Neural progenitor cell (in vitro differentiated cells): ENCODE results near the gene IQGAP3. TPM values are rescaled to one million over a fixed set of nuclear protein-coding genes. Genes with fewer than 3 reads are reported as not detected.
"Not testable (repeated sequence)": the region's sequence is repeated elsewhere in the genome, so short reads cannot be mapped to it uniquely, and the experiment has no call there.

ENCODE experiments used
- DNase-seq: peaks from one replicate; pipeline ENCODE4 v3.0.0-alpha.2; 2016; ENCODE audit warnings: low spot score
- H2AFZ ChIP-seq: fragments of 200-600 bp; sonication (generic); replicated peaks from 2 replicates; pipeline ENCODE4 v1.6.1; 2016; ENCODE audit warnings: antibody characterized with exemption
- H3F3A ChIP-seq: fragments of 200-600 bp; sonication (generic); 2 replicates; pipeline ENCODE4 v1.6.1; 2016; ENCODE audit warnings: antibody characterized with exemption, low read depth
- H3K27ac ChIP-seq: fragments of 200-600 bp; sonication (generic); 2 replicates; pipeline ENCODE4 v1.5.1; 2016; ENCODE audit warnings: mild to moderate bottlenecking
- H3K27me3 ChIP-seq: fragments of 200-600 bp; sonication (generic); 2 replicates; pipeline ENCODE4 v1.6.1; 2016; ENCODE audit warnings: mild to moderate bottlenecking, moderate library complexity
- H3K36me3 ChIP-seq: fragments of 200-600 bp; sonication (generic); 2 replicates; pipeline ENCODE4 v1.5.1; 2016
- H3K4me1 ChIP-seq: fragments of 200-600 bp; sonication (generic); 2 replicates; pipeline ENCODE4 v1.6.1; 2016; ENCODE audit warnings: mixed run types
- H3K4me2 ChIP-seq: fragments of 200-600 bp; sonication (generic); 2 replicates; pipeline ENCODE4 v1.6.1; 2016
- H3K4me3 ChIP-seq: fragments of 200-600 bp; sonication (generic); 2 replicates; pipeline ENCODE4 v1.5.1; 2016
- H3K79me2 ChIP-seq: fragments of 200-600 bp; sonication (generic); 2 replicates; pipeline ENCODE4 v1.6.1; 2016; ENCODE audit warnings: low read depth
- H3K9ac ChIP-seq: fragments of 200-600 bp; sonication (generic); 2 replicates; pipeline ENCODE4 v1.6.1; 2016
- H3K9me3 ChIP-seq: fragments of 200-600 bp; sonication (generic); 2 replicates; pipeline ENCODE4 v1.5.1; 2016; ENCODE audit warnings: low read depth
- H4K20me1 ChIP-seq: fragments of 200-600 bp; sonication (generic); 2 replicates; pipeline ENCODE4 v1.6.1; 2016; ENCODE audit warnings: low read depth
- H3K27ac Mint-ChIP-seq: 3 replicates; pipeline ENCODE4 v1.8.0; 2021; ENCODE audit warnings: mixed read lengths
- H3K27me3 Mint-ChIP-seq: 2 replicates; pipeline ENCODE4 v1.8.0; 2022; ENCODE audit warnings: low read depth, mild to moderate bottlenecking, inconsistent platforms, moderate library complexity, mixed read lengths; ENCODE audit not compliant: insufficient read depth
- H3K36me3 Mint-ChIP-seq: 3 replicates; pipeline ENCODE4 v1.8.0; 2021; ENCODE audit warnings: mixed read lengths
- H3K4me1 Mint-ChIP-seq: 3 replicates; pipeline ENCODE4 v1.8.0; 2021; ENCODE audit warnings: mixed read lengths
- H3K4me3 Mint-ChIP-seq: 3 replicates; pipeline ENCODE4 v1.8.0; 2021; ENCODE audit warnings: mild to moderate bottlenecking, moderate library complexity, mixed read lengths
- H3K9me3 Mint-ChIP-seq: 3 replicates; pipeline ENCODE4 v1.8.0; 2020; ENCODE audit warnings: mixed read lengths
- CTCF ChIP-seq: fragments of 200-600 bp; sonication (generic); IDR thresholded peaks from 2 replicates; pipeline ENCODE4 v1.5.1; 2017; ENCODE audit warnings: antibody characterized with exemption, mild to moderate bottlenecking
- EZH2 ChIP-seq: fragments of 200-600 bp; sonication (generic); IDR thresholded peaks from 2 replicates; pipeline ENCODE4 v1.6.1; 2017; ENCODE audit warnings: antibody characterized with exemption, mild to moderate bottlenecking, moderate library complexity
- EZH2phosphoT487 ChIP-seq: fragments of 200-600 bp; sonication (generic); IDR thresholded peaks from 2 replicates; pipeline ENCODE4 v1.6.1; 2017; ENCODE audit warnings: antibody characterized with exemption
- total RNA-seq: library from RNA; depleted of rRNA; stranded (reverse); fragments of >200 nt; gene quantifications from 2 replicates; pipeline ENCODE4 v1.2.3, GENCODE V29; 2015; ENCODE audit warnings: low replicate concordance

Gene IQGAP3
- total RNA-seq, 1 donor from 2014 or later: 31.5 TPM

- H3K4me2 ChIP-seq: no peak overlapping the region
These were observed 17.4 kb downstream of the IQGAP3 start for GRCh38 chr1:156554971-156555370.

GRCh38 chr1:156553860-156554485 lies 18.4 kb downstream of the IQGAP3 start:
- H3F3A ChIP-seq: no peaks in the 10 kb centered on the region
- no peaks in the 10 kb centered on the region for H3K4me1 ChIP-seq
- no peak for DNase-seq
- no peak overlapping the region for H3K27ac Mint-ChIP-seq
- no peak overlapping the region for H3K4me3 Mint-ChIP-seq
- no peaks in the 10 kb centered on the region for H3K9me3 Mint-ChIP-seq
- no peaks in the 10 kb centered on the region for H4K20me1 ChIP-seq
- no peaks in the 10 kb centered on the region for H3K9me3 ChIP-seq
- no peak overlapping the region for H3K27ac ChIP-seq
- H3K27me3 ChIP-seq: no peaks in the 10 kb centered on the region
- H3K79me2 ChIP-seq: no peaks in the 10 kb centered on the region
- H3K4me3 ChIP-seq: no peak overlapping the region
- H3K4me1 Mint-ChIP-seq: no peaks in the 10 kb centered on the region
- no peak overlapping the region for H3K4me2 ChIP-seq
- no peak overlapping the region for H2AFZ ChIP-seq
- no peak overlapping the region for H3K9ac ChIP-seq
- TF ChIP-seq EZH2 (no peak), EZH2phosphoT487 (no peak), CTCF (no peak)
- peaks cover 15% of the 10 kb centered on the region for H3K36me3 Mint-ChIP-seq
- no peaks in the 10 kb centered on the region for H3K36me3 ChIP-seq
- peaks cover 8% of the 10 kb centered on the region for H3K27me3 Mint-ChIP-seq

More at GRCh38 chr1:156554971-156555370, 17.4 kb downstream of the IQGAP3 start:
- H3K36me3 Mint-ChIP-seq: peaks cover 21% of the 10 kb centered on the region
- no peaks in the 10 kb centered on the region for H3K9me3 ChIP-seq
- no peak for DNase-seq
- H3F3A ChIP-seq: no peaks in the 10 kb centered on the region
- H4K20me1 ChIP-seq: no peaks in the 10 kb centered on the region
- H3K27me3 Mint-ChIP-seq: peaks cover 8% of the 10 kb centered on the region
- no peak overlapping the region for H3K27ac ChIP-seq
- no peaks in the 10 kb centered on the region for H3K79me2 ChIP-seq
- H2AFZ ChIP-seq: no peak overlapping the region
- TF ChIP-seq EZH2phosphoT487 (no peak), EZH2 (no peak), CTCF (no peak)
- no peaks in the 10 kb centered on the region for H3K27me3 ChIP-seq
- H3K9me3 Mint-ChIP-seq: no peaks in the 10 kb centered on the region
- H3K27ac Mint-ChIP-seq: no peak overlapping the region
- no peak overlapping the region for H3K4me3 ChIP-seq
- no peaks in the 10 kb centered on the region for H3K4me1 ChIP-seq
- H3K9ac ChIP-seq: no peak overlapping the region
- no peaks in the 10 kb centered on the region for H3K36me3 ChIP-seq
- no peaks in the 10 kb centered on the region for H3K4me1 Mint-ChIP-seq
- H3K4me3 Mint-ChIP-seq: no peak overlapping the region

GRCh38 chr1:156552937-156553336 lies 19.4 kb downstream of the IQGAP3 start:
- DNase-seq, H3K27me3 ChIP-seq, H3K4me3 Mint-ChIP-seq, H3K4me1 Mint-ChIP-seq, H3K9me3 Mint-ChIP-seq, H3F3A ChIP-seq, H3K79me2 ChIP-seq, H4K20me1 ChIP-seq, H3K4me1 ChIP-seq, H3K9me3 ChIP-seq, H3K36me3 ChIP-seq, H3K4me3 ChIP-seq, H3K9ac ChIP-seq, H3K27ac Mint-ChIP-seq, H3K27me3 Mint-ChIP-seq, H2AFZ ChIP-seq, H3K27ac ChIP-seq, H3K4me2 ChIP-seq: not testable (repeated sequence)
- peaks cover 15% of the 10 kb centered on the region for H3K36me3 Mint-ChIP-seq

- Histone ChIP-seq H3K9ac (no peak overlapping the region), H3K36me3 (no peaks in the 10 kb centered on the region), H3K4me2 (no peak overlapping the region), H4K20me1 (no peaks in the 10 kb centered on the region), H3K79me2 (no peaks in the 10 kb centered on the region), H3K27me3 (no peaks in the 10 kb centered on the region), H3K4me3 (no peak overlapping the region), H2AFZ (no peak overlapping the region), H3K27ac (no peak overlapping the region), H3K9me3 (no peaks in the 10 kb centered on the region), H3K4me1 (no peaks in the 10 kb centered on the region), H3F3A (no peaks in the 10 kb centered on the region)
- Mint-ChIP-seq H3K27me3 (peaks cover 12% of the 10 kb centered on the region), H3K9me3 (no peaks in the 10 kb centered on the region), H3K27ac (no peak overlapping the region), H3K4me3 (no peak overlapping the region), H3K4me1 (no peaks in the 10 kb centered on the region), H3K36me3 (peaks cover 17% of the 10 kb centered on the region)
- DNase-seq: no peak
- TF ChIP-seq EZH2phosphoT487 (no peak), CTCF (no peak), EZH2 (no peak)
These were observed 19.8 kb downstream of the IQGAP3 start for GRCh38 chr1:156552518-156552917.
